Parietal lobe (tissue), 2 donors: ENCODE data around the gene METTL23. TPM values are rescaled to one million over a fixed set of nuclear protein-coding genes. Genes with fewer than 3 reads are reported as not detected.
A peak's percentile ranks its signal among the peaks of the same experiment; 100 is the strongest.

Source experiments
- small RNA-seq: library from RNA; depleted of rRNA; stranded (forward); fragments of <200 nt; gene quantifications from one replicate; pipeline ENCODE3, GENCODE V24; 2014; ENCODE audit warnings: low replicate concordance
- total RNA-seq: library from RNA; depleted of rRNA; stranded (reverse); fragments of >200 nt; gene quantifications from one replicate; pipeline ENCODE4 v1.2.3, GENCODE V29; 2014

The METTL23 gene
- total RNA-seq = 21.3 TPM

GRCh38 chr17:76726776-76727718, at the start of gene METTL23:
METTL23 (plus strand) TSS chr17:76726839; CDS start chr17:76729711, 2,872 bp downstream.

GRCh38 chr17:76710863-76711611, 15.6 kb upstream of the METTL23 start, which contains the start of gene MXRA7:
MXRA7 (minus strand) TSS chr17:76710965; CDS start chr17:76710946, 19 bp downstream.

GRCh38 chr17:76726231-76726775, 336 bp upstream of the METTL23 start, which contains the start of gene JMJD6:
JMJD6 (minus strand) TSS chr17:76726606; CDS start chr17:76726475, 131 bp downstream.

GRCh38 chr17:76737082-76737675, 10.5 kb downstream of the METTL23 start, which contains the start of gene SRSF2:
SRSF2 (minus strand) TSS chr17:76737331; CDS start chr17:76737160, 171 bp downstream.

GRCh38 chr17:76737676-76738467, 11.2 kb downstream of the METTL23 start, which contains the start of gene MFSD11:
MFSD11 (plus strand) TSS chr17:76738119; CDS start chr17:76738353, 234 bp downstream.

Small RNA genes lying within 50 kb of the gene (small RNA-seq; reads per million reads assigned to genes)
- gene AC005837.3 (not detected), gene RF02271 (not detected), gene RNU6-97P (not detected), gene RNY4P36 (5.3 reads per million, percentile 87 among the genes with 10 or more reads in this experiment)

Other genes with a start within 250 kb of the METTL23 start
- 2.5 TPM for gene RHBDF2, start 225.4 kb upstream of the METTL23 start, total RNA-seq
- 1.3 TPM for gene CYGB, start 189.1 kb upstream of the METTL23 start, total RNA-seq
- 0.94 TPM for gene PRCD, start 186.8 kb upstream of the METTL23 start, total RNA-seq
- not detected for gene ST6GALNAC2, start 141.0 kb upstream of the METTL23 start, total RNA-seq
- 3.1 TPM for gene ST6GALNAC1, start 83.1 kb upstream of the METTL23 start, total RNA-seq
- 38.8 TPM for gene MXRA7, start 15.9 kb upstream of the METTL23 start, total RNA-seq
- 26.6 TPM for gene JMJD6, start 233 bp upstream of the METTL23 start, total RNA-seq
- gene SRSF2, start 10.5 kb downstream of the METTL23 start, total RNA-seq = 130 TPM
- gene MFSD11, start 11.3 kb downstream of the METTL23 start, total RNA-seq = 91.1 TPM
- gene MGAT5B, start 141.6 kb downstream of the METTL23 start, total RNA-seq = 53.8 TPM